OCI-M2 (cell line): Measurements from ENCODE around the gene THSD4.
"Not testable (repeated sequence)": the region's sequence is repeated elsewhere in the genome, so short reads cannot be mapped to it uniquely, and the experiment has no call there.

Experiments
- DNase-seq: peaks from one replicate; lab custom pipeline; 2025; ENCODE audit not compliant: unreplicated experiment; lab: John Stamatoyannopoulos, UW

THSD4 gene

DNA sequence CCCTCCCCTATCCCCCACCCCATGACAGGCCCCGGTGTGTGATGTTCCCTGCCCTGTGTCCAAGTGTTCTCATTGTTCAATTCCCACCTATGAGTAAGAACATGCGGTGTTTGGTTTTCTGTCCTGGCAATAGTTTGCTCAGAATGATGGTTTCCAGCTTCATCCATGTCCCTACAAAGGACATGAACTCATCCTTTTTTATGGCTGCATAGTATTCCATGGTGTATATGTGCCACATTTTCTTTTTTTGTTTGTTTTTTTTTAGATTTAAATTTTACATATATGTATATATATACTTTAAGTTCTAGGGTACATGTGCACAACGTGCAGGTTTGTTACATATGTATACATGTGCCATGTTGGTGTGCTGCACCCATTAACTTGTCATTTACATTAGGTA is 555.0 kb downstream of the THSD4 start:
- not testable (repeated sequence) for DNase-seq

DNA sequence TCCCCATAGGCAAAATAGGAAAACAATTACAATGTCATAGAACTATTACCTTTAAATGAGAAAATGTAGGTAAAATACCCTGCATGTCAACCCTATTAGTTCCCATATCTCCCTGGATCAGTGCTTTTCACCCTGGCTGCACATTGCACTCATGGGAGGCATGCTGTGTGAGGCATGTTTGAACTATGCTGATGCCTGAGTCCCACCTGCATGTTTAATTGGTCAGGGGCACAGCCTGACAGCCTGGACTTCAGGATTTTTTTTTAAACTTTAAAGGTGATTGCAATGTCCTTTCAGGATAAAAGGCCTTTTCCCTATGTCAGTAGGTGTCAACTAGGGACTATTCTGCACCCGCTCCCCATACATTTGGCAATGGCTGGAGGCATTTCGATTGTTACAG is 559.1 kb downstream of the THSD4 start:
- DNase-seq, result no peak

DNA sequence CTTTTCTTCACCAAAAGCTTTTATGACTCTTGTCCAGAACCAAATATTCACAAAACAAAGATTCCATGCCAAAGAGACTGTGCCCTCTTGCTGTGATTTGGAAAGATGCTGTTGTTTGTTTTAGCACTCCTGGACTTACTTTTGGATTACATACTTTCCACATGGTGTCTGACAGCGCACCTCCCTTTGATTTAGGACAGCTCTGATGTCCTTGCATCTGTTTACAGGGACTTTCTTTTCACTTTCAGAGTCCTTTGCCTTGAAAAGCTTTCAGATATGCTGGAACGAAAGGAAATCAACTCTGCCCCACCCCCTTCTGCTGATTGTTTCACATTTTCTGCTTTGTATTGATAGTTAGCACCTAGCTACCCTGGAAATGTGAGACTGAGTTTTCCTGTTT is 562.1 kb downstream of the THSD4 start:
- no peak for DNase-seq

DNA sequence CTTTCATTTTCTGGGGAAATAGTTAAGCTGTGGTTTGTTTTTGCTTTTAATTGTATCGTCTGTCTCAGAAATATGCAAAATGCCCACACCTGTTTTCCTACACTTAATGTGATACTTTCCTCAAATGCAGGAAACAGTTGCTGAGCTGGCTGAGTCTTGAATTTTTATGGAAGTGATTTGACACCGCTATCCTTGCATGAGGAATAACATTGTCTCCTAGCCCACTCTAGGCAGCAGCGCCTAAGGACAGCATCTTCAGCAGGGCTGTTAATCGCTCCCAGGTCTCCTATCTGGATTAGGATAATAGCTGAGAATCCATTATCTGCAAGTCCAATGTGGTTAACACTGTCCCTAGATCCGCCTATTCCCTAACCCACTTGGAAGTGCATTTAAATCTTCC is 562.5 kb downstream of the THSD4 start:
- DNase-seq, result no peak

DNA sequence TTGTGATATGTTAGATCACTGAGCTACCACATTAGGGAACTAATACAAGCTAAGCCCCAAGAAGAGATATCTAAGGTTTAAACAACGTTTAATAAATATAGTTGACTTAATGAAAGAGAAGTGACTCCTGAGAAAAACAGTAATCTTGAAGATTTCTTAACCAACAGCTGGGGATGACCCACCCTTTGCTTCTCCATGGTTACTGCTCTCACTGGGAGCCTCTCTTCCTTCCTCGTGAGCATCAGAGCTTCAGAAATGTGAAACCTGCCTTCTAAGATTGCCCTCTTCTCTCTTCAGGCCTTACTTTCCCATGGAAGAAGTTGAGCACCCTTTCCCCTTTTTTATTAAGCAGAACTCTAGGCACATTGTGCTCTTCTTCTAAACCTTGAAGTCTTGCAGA is 562.9 kb downstream of the THSD4 start:
- DNase-seq, result no peak

DNA sequence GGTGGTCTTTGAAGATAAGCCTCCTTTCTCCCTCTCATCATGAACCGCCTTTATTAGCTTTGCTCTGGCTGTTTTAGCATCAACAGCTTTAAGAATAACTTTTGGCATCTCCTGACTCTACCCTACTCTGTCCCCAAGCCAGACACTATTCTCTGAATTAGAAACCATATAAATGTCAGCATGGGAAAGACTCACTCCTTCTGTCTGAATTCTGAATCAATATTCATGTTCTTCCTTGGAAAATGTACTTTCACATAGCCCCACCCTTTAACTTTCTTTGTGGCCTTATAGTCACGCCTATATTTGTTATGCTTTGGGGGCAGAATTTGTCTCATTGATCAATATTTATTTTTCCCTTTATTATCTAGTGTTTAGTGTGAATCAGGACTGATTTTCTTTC is 563.3 kb downstream of the THSD4 start:
- DNase-seq, result no peak

DNA sequence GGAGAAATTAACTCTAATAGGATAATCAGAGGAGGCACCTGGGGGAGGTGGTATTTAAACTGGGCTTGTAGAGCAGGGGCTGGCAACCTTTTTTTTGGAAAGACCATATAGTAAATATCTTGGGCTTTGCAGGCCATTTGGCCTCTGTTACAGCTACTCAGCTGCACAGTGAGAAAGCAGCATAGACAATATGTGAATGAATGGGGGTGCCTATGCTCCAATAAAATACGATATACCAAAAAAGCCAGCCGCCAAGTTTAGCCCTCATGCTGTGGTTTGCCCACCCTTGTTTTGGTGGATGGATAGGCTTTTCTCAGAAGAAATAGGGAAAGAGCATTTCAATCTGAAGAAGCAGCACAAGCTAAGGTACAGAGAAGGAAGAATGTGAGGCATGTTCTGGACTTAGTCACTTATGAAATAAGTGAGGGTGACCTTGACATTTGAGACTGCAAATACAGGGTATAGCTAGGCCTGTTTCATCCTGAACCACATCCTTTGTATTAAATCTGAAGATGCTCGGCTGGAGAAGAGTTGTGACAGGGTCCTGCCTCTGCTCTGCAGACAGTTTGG is 564.0 kb downstream of the THSD4 start:
- no peak for DNase-seq

DNA sequence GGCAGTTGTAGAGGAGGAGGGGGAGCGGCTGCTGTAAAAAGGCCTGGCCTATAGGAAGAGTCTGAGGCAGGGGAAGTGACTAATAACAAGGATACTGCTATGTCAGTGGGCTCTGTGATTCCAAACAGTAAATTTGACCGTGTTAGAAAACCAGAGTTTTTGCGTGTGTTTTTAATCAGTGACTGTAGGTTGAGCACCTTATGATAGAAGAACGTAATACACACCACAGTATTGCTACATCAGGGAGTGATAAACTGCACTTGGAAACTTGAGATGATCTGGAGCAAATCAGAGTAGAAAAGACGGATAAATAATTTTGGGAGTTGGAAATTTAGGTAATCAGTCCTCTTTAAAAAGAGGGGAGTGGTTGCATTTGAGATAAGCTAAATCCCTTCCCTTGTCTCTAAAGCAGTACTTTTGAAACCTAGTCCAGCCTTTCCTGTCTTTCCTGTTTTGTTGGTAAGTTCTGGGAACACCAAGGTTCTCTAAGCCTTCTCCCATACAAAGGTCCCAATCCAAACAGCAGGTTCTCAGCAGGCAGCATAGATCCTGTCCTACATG is 564.6 kb downstream of the THSD4 start:
- no peak for DNase-seq

DNA sequence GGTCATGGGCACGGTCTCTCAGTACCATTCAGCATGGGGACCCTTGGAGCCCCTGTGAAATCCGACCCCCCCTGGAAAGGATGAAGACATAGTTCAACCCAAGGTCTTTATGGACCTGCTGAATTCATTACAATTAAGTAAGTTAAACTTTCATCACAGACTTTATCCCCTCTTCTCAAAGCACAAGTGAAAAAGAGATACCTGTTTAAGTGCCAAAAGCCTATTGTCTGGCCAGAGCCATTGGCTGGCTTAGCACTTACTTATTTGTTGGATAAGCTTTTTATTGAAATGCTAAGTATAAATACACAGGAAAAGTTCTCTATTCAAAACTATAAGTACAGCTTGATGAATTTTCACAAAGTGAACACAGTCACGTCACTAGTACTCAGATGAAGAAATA is 566.7 kb downstream of the THSD4 start:
- no peak for DNase-seq

DNA sequence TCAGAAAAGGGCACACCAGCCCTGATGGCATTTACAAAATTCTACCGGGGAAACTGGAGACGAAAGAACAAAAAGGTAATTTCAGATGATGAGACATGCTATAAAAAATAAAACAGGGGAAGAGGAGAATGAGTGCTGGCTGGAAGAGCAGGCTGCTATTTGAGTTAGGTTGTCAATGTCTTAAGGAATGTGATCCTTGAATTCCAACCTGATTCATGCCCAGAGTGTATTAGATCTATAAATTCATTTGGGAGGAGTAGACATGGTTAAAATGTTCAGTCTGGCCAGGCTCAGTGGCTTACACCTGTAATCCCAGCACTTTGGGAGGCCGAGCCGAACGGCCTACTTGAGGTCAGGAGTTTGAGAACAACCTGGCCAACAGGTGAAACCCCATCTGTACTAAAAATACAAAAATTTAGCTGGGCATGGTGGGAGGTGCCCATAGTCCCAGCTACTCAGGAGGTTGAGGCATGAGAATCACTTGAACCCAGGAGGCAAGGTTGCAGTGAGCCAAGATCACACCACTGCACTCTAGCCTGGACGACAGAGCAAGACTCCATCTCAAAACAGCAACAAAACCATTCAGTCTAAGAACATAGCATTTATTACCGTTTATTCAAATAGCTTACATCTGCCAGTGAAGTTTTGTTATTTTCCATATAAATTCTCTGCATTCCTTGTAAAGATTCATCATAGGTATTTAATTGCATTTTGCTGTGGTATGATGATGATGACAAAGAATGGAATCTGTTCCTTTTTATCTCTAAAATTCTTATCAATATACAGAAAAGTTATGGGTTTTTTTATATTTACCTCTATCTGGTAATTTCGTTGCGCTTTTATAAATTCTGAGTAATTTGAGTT is 568.4 kb downstream of the THSD4 start:
- no peak for DNase-seq

DNA sequence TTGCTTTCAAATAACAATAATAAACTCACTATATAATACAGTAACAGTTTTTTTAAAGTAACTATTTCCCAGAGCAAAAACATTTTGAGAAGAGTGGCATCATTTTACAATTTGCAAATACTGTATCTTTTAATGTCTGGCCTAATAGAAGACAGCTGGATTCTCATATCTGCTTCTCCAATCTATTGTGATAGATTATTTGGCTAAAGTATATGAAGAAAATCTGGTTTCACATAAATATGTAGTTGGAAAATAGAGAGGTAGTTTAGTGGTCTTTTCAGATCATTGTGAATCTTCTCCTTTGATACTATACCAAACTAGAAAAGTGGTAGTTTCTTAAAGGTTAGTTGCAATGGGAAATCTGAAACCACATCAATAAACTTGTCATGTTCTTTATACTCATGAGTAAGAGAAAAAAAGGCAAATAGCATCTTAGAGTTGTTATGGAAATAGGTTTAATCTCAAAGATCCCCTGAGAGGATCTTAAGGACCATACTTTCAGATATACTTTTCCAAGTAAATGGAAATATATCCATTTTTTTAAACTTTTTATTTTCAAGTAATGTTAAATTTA is 570.2 kb downstream of the THSD4 start:
- DNase-seq, result no peak

DNA sequence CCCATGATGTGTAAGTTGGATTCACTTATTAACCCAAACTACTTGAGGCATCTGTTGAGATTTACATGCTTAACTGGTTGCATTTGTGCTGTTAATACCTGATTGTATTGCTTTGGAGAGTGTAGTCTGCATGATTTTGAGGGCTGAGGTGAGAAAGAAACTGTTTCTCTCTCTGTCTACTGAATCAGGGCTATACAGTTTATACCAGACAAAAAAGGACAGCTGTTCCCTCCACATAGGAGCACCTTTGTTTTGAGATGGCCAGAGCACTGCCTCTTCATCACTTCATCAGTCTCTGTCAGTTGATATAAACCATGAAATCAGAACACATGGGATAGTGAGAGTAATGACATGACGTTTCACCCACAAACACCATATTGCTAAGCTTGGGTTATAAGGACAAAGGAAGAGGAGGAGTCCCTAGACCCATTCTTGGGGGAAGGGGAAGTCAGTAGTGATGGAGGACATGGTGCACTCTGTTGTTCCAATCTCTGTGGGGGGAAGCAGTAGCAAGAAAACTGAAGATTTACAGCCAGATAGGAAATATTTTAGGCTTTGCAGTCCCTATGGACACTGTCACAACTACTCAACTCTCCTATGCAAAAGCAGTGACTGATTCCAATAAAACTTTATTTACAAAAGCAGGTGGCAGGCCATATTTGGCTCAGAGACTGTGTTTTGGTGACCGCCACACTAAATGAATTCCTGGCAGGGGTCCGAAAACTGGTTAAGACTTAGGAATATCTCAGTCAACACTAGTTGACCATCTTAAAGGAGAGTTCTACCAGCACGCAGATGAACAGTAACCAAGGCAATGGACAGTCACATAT is 571.2 kb downstream of the THSD4 start:
- no peak for DNase-seq

DNA sequence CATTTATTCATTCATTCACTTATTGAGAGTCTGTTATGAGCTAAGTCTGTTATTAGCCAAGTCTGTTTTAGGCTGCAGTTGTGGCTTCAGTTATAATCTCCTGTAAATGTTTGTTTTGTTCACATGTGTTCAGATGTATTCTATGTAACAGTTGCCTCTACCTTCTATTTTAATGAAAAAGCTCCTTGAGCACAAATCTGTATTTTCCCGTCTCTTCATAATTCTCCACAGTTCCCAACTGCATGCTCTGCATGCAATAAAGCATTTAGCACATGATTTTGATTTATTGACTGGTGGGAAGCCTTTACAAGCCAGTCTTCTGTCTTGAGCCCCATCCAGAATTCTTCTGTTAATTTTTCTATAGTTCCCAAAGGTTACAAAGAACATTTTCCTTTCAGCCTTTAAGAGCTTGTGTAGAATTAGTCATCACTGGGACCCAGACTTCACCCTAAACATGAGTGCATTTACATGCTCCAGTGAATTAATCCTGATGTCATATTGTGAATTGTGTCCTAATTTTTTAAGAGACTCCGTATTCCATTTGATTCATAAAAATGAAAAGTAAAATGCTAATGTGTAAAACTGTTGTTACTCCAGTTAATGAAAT is 572.7 kb downstream of the THSD4 start:
- no peak for DNase-seq

DNA sequence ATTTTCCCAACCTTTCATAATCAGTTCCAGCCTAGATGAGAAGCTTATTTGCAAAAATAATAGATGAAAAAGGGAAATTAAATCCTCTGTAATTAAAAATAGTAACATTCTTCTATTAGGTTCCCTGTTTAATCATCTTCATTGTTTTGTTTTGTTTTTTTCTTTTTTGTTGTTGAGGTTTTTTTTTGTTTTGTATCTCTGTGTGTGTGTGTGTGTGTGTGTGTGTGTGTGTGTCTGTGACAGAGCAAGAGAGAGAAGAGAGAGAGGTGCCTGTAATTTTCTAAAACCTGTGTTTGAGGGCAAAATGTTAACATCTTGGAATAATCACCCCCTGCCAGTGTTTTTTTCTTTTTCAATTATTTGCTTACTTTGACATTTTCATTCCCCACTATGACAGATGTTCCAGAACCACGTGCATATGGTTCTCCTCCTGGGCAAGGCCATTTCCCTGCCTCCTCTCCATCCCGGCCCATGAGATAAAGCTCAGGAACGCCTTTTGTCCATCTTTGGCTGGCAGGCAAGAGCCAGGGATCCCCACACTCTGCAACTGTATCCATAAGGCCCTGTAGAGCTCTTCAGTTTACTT is 573.3 kb downstream of the THSD4 start:
- no peak for DNase-seq

DNA sequence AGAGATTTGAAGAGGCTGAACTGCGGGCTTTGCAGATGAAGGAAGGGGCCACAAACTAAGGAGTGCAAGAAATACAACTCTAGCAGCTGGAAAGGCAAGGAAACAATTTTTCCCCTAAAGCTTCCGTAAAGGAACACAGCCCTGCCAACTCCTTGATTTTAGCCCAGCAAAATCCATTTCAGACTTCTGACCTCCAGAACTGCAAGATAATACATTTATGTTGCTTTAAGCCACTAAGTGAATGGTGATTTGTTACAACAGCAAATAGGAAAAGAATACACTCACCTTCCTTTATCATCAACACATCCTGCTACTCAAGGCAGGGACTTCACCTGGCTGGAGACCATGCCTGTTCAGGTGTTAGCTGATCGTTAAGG is 575.8 kb downstream of the THSD4 start:
- DNase-seq, result no peak

DNA sequence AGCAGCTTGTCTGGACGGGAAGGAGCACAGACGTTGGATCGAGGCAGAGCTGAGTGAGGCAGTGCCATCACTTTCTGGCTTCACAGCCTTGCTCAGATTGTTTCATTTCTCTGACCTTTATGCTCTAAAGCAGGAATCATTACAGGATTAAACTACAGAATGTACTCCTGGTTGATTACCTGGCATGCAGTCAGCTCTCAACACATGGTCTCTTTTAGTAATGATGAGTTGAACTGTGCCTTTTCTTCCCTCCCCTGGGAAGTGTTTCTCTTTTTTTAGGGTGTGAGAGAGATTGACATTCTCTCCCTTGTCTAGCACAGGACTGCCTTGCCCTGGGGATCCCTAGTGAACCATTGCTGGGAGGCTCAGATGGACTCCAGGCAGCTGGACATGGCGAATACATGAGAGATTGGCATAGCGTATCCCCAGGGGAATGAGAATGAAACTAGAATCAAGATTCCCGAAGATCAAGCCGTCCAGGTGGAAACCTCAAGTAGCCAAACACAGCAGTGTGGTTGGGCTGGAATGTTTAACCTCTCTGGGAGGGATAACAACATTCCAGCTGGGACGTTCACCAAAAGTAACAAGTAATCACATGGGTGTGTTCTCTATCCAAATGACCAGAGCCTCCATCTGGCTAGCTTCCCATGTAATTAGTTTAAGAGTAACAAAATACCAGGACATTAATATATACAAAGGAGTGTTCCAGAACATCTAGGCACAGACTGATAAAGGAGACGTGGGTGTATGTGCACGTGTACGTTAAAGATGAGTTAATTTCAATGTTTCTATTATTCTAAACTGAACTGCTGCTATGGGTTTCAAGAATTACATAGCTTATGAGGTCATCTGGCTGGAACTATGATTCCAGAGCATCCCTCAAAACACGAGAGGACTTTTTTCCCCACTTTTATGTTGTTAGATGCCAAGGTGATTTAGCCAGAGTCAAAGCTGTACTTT is 576.5 kb downstream of the THSD4 start:
- no peak for DNase-seq

DNA sequence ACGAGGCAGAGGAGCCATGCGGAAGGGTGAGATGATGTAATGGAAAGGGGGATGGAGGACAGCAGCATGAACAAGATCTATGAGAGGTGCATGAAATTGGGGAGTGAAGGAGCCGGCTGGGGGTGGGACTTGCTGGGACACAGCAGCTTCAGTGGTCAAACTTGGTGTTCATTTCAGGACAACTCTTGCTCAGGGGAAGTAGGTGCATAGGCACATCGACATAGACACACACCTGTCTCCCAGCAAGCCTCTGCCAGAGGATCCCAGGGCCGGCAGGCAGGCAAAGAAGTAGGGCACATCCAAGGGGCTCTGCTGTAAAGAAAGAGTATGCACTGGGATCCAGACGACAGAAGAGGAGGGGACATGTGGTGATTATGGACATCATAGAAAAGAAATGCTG is 582.0 kb downstream of the THSD4 start:
- DNase-seq, result no peak

DNA sequence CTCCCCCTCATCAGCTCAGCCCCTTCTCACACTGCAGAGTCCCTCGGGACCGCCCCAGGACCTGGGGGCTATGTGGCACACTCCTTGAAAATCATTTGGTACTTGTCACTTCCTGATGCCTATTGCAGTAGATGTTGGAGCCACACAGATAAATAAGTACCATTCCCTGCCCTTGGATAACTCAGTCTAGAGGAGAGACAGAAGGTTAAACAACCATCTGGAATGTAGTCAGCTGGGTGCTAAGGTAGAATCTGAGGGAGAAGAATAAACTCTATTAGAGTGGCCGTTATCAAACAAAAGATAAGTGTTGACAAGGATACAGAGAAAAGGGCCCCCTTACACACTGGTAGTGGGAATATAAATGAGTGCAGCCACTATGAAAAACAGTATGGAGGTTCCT is 582.8 kb downstream of the THSD4 start:
- no peak for DNase-seq

DNA sequence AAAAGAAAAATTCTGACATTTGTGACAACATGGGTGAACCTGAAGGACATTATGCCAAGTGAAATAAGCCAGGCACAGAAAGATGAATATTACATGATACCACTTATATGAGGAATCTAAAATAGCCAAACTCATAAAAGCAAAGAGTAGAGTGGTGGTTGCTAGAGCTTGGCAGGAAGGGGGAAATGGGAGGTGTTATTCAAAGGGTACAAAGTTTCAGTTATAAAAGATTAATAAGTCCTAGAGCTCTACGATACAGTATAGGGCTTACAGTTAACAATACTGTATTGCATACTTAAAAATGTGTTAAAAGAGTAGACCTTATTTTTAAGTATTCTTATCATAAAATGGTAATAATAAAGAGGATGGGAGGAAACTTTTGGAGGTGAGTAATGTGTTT is 583.5 kb downstream of the THSD4 start:
- no peak for DNase-seq
